ENCODE results near the gene NPIPB6. TPM values are rescaled to one million over a fixed set of nuclear protein-coding genes. Genes with fewer than 3 reads are reported as not detected.

The NPIPB6 gene
- total and polyA plus RNA-seq, 8 donors: 0.25 to 2.0 (median 0.61) TPM; not detected in 1

- WGBS, 2 donors: 1% methylated on average over 43 to 60 of the region's 60 CpGs
- no peak for FAIRE-seq
- peak overlapping the region; percentile 49 to 70 (median 60) for H3K4me3 ChIP-seq
- no peaks in the 10 kb centered on the region for H3K9me3 ChIP-seq
- no peaks in the 10 kb centered on the region for H3K36me3 ChIP-seq
- H3K27ac ChIP-seq: no peak overlapping the region
- peaks cover 3 to 9% (median 6%) of the 10 kb centered on the region in 3 donors for H3K4me1 ChIP-seq
- peak; percentile 43 to 80 (median 59) for DNase-seq
- no peaks in the 10 kb centered on the region for H3K27me3 ChIP-seq
- TF ChIP-seq CTCF (IDR thresholded peaks at IDR 0.05): no peak
- ATAC-seq: peak; percentile 26 to 64 (median 56)
- intact Hi-C loops (cut with DNase I): no loop called here
Measured at GRCh38 chr16:28292731-28293600, 70.3 kb downstream of the NPIPB6 start.

Small RNA genes within 50 kb of the gene (microRNA-seq; reads per million reads assigned to microRNA genes)
- gene MIR6862-1: 0 reads per million in 2 donors

Other genes starting within 250 kb of the NPIPB6 start
- 10 to 100 TPM; 32.6 to 46.5 (median 36.4) TPM for gene XPO6, start 151.5 kb downstream of the NPIPB6 start, total RNA-seq
- gene XPO6, start 151.5 kb downstream of the NPIPB6 start, polyA plus RNA-seq: 10 to 100 TPM; 66.6 to 73.6 TPM
- 1 to 10 TPM; 1.3 to 4.0 (median 1.6) TPM for gene SBK1, start 71.0 kb downstream of the NPIPB6 start, total RNA-seq
- gene SBK1, start 71.0 kb downstream of the NPIPB6 start, polyA plus RNA-seq: 1 to 10 TPM in 1 of 2 donors, under 1 TPM in 1; 0.96 to 1.4 TPM
- 10 to 100 TPM; 32.6 to 76.5 (median 50.5) TPM for gene EIF3CL, start 40.3 kb upstream of the NPIPB6 start, total RNA-seq
- gene EIF3CL, start 40.3 kb upstream of the NPIPB6 start, polyA plus RNA-seq: 10 to 100 TPM; 38.7 to 49.0 TPM
- not detected for gene NPIPB7, start 108.8 kb upstream of the NPIPB6 start, total RNA-seq
- not detected for gene NPIPB7, start 108.8 kb upstream of the NPIPB6 start, polyA plus RNA-seq
- gene CLN3, start 128.6 kb upstream of the NPIPB6 start, total RNA-seq: 10 to 100 TPM in 3 of 6 donors, 1 to 10 TPM in 3; 6.9 to 17.2 (median 10.2) TPM
- gene CLN3, start 128.6 kb upstream of the NPIPB6 start, polyA plus RNA-seq: 10 to 100 TPM; 13.8 to 25.9 TPM
- gene APOBR, start 131.1 kb upstream of the NPIPB6 start, total RNA-seq: 1 to 10 TPM in 2 of 6 donors, under 1 TPM in 4; 0.16 to 3.0 (median 0.45) TPM
- 1 to 10 TPM in 1 of 2 donors, under 1 TPM in 1; 0.70 to 1.5 TPM for gene APOBR, start 131.1 kb upstream of the NPIPB6 start, polyA plus RNA-seq
- under 1 TPM in 2 of 6 donors, not detected in 4; 0.18 to 0.20 TPM for gene IL27, start 143.3 kb upstream of the NPIPB6 start, total RNA-seq
- under 1 TPM in 1 of 2 donors, not detected in 1; 0.68 TPM for gene IL27, start 143.3 kb upstream of the NPIPB6 start, polyA plus RNA-seq
- gene NUPR1, start 175.5 kb upstream of the NPIPB6 start, total RNA-seq: 100 to 1,000 TPM in 3 of 6 donors, 10 to 100 TPM in 3; 28.9 to 303 (median 103) TPM
- 100 to 1,000 TPM; 117 to 151 TPM for gene NUPR1, start 175.5 kb upstream of the NPIPB6 start, polyA plus RNA-seq
- gene SGF29, start 190.4 kb upstream of the NPIPB6 start, total RNA-seq: 10 to 100 TPM; 14.2 to 28.3 (median 17.0) TPM
- 10 to 100 TPM; 40.2 to 46.6 TPM for gene SGF29, start 190.4 kb upstream of the NPIPB6 start, polyA plus RNA-seq
- 1 to 10 TPM in 3 of 6 donors, under 1 TPM in 3; 0.41 to 1.5 (median 1.1) TPM for gene SULT1A2, start 233.5 kb upstream of the NPIPB6 start, total RNA-seq
- gene SULT1A2, start 233.5 kb upstream of the NPIPB6 start, polyA plus RNA-seq: 1 to 10 TPM; 5.6 to 6.0 TPM
- gene SULT1A1, start 246.5 kb upstream of the NPIPB6 start, total RNA-seq: 10 to 100 TPM in 3 of 6 donors, 1 to 10 TPM in 3; 5.7 to 18.3 (median 9.0) TPM
- 10 to 100 TPM; 29.7 to 46.7 TPM for gene SULT1A1, start 246.5 kb upstream of the NPIPB6 start, polyA plus RNA-seq

All from pancreas (tissue), 10 donors.